WTC11 (cell line): Measurements from ENCODE around the gene PHIP.

Source experiments
- ATF2 ChIP-seq: sonication (generic); formaldehyde crosslinking; IDR thresholded peaks from 2 replicates; pipeline ENCODE4 v1.8.1; 2022; ENCODE audit warnings: low read depth, missing genetic modification reagents, borderline replicate concordance
- CBFB ChIP-seq: sonication (generic); formaldehyde crosslinking; IDR thresholded peaks from 2 replicates; pipeline ENCODE4 v1.8.1; 2022; ENCODE audit warnings: mild to moderate bottlenecking, low read depth, missing genetic modification reagents
- CREM ChIP-seq: sonication (generic); formaldehyde crosslinking; IDR thresholded peaks from 2 replicates; pipeline ENCODE4 v1.8.1; 2022; ENCODE audit warnings: mild to moderate bottlenecking, missing genetic modification reagents, moderate library complexity
- CTCF ChIP-seq: fragments of 200-600 bp; IDR thresholded peaks from 2 replicates; pipeline ENCODE4 v1.8.0; 2022; ENCODE audit warnings: antibody characterized with exemption
- ETV6 ChIP-seq: sonication (generic); formaldehyde crosslinking; IDR thresholded peaks from 2 replicates; pipeline ENCODE4 v1.8.1; 2022; ENCODE audit warnings: mild to moderate bottlenecking, missing genetic modification reagents
- FOXJ3 ChIP-seq: sonication (generic); formaldehyde crosslinking; IDR thresholded peaks from 2 replicates; pipeline ENCODE4 v1.9.0; 2021; ENCODE audit warnings: missing genetic modification reagents, mild to moderate bottlenecking, borderline replicate concordance
- GTF2I ChIP-seq: fragments of 250-450 bp; sonication (Bioruptor Pico); conservative IDR thresholded peaks from 2 replicates; pipeline ENCODE4 v1.4.0; 2021; ENCODE audit warnings: mild to moderate bottlenecking
- PRDM15 ChIP-seq: sonication (generic); formaldehyde crosslinking; IDR thresholded peaks from 2 replicates; pipeline ENCODE4 v1.8.0; 2022; ENCODE audit warnings: missing genetic modification reagents
- STAT6 ChIP-seq: sonication (generic); formaldehyde crosslinking; conservative IDR thresholded peaks from 2 replicates; pipeline ENCODE4 v1.8.1; 2023; ENCODE audit warnings: mild to moderate bottlenecking, low read depth, missing genetic modification reagents, moderate library complexity
- ZMAT4 ChIP-seq: fragments of 250-450 bp; sonication (Bioruptor Pico); IDR thresholded peaks from 2 replicates; pipeline ENCODE4 v1.9.0; 2021; ENCODE audit warnings: mild to moderate bottlenecking
- ZNF423 ChIP-seq: fragments of 250-450 bp; sonication (Bioruptor Pico); IDR thresholded peaks from 2 replicates; pipeline ENCODE4 v2.1.2; 2022; ENCODE audit warnings: mild to moderate bottlenecking, moderate library complexity
- ZNF671 ChIP-seq: fragments of 250-450 bp; sonication (Bioruptor Pico); IDR thresholded peaks from 2 replicates; pipeline ENCODE4 v1.8.0; 2021; ENCODE audit warnings: mild to moderate bottlenecking
- TF ChIP-seq, protein P1 (sequence below): sonication (generic); formaldehyde crosslinking; IDR thresholded peaks from 2 replicates; pipeline ENCODE4 v1.8.0; 2022; ENCODE audit warnings: mild to moderate bottlenecking, missing genetic modification reagents

DNA sequence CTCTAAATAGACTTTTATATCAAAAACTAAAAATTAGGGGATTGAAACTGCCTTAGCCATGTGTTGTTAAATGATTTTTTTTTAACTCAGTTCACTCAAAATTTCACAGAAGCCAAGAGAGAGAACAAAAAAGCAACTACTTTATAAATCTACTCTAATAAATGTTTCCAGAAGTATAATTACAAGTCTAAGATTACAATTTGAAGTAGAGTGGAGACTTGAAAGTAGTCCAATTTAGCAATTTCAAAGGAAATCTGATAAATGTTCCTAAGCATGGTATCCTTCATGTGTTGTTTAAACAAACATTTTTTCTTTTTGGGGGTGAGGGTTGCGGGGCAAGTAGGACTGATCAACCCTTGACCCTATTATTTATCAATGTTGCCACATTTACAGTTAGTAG, 72.6 kb downstream of the PHIP start:
- TF ChIP-seq CBFB (CRISPR knock-in tag) (no peak), ZNF671 (CRISPR knock-in tag) (no peak), FOXJ3 (CRISPR knock-in tag) (no peak), ZNF423 (no peak), CTCF (no peak), ZMAT4 (CRISPR knock-in tag) (no peak), GTF2I (no peak), STAT6 (CRISPR knock-in tag) (no peak), PRDM15 (CRISPR knock-in tag) (no peak), CREM (no peak), ETV6 (CRISPR knock-in tag) (no peak), ATF2 (CRISPR knock-in tag) (no peak)
- TF ChIP-seq, protein P1, sequence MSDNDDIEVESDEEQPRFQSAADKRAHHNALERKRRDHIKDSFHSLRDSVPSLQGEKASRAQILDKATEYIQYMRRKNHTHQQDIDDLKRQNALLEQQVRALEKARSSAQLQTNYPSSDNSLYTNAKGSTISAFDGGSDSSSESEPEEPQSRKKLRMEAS = no peak
